Urothelium cell line (cell line): ENCODE results near the gene RAD51B.
"Not testable (repeated sequence)": the region's sequence is repeated elsewhere in the genome, so short reads cannot be mapped to it uniquely, and the experiment has no call there.

Experiments
- DNase-seq: peaks from one replicate; pipeline ENCODE4 v3.0.0; 2011; ENCODE audit warnings: low spot score, mixed read lengths
- FAIRE-seq: peaks from 2 replicates; lab custom pipeline; 2011; peaks lifted over from hg19 to GRCh38; lab: Jason Lieb, UNC

Gene RAD51B

DNA sequence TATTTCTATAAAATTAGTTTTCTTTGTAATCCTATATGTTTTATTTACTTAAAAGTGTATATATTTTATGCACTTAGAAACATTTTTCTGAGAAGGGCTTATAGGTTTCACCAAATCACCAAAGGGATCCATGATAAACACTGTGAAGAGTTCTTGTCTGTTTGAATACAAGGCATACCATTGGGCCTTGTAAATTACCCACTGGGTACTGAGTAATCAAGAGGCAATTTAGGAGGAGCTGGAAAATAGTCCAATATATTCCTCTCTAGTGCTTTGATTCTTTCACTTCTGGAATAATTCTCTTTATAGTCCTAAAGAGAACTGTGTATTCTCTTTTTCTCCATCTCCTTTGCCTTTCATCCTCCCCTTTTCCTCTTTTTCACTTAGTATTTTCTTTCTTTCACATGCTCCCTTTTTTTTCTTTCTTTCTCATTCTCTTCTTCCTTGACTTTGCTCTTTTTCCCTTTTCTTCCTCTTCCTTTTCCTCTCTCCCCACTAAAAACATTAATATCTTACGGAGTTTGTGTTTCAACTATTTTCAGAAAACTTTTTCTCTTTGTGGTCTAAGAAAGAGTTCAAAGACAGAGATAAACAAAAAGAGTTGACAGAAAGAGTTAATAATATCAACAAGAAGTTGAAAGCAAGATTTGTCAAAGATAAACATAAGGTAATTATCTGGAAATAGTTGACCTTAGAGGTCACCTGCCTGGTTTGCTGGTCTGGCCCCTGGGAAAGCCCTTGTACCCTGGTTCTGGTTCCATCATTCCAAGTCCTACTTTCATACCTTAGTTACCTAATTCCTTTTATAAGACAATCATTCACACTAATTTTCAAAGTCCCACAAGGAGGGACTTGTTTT, 435.3 kb downstream of the RAD51B start:
- FAIRE-seq (no peak), DNase-seq (no peak)

GRCh38 chr14:68255693-68256178, 436.2 kb downstream of the RAD51B start:
- DNase-seq = no peak
- peak; percentile 79 for FAIRE-seq

GRCh38 chr14:68257969-68258368, 438.4 kb downstream of the RAD51B start:
- FAIRE-seq = peak; percentile 53
- no peak for DNase-seq

GRCh38 chr14:68258995-68259394, 439.4 kb downstream of the RAD51B start:
- not testable (repeated sequence) for DNase-seq, FAIRE-seq

GRCh38 chr14:68260121-68260520, 440.5 kb downstream of the RAD51B start:
- DNase-seq (no peak), FAIRE-seq (peak; percentile 68)

- DNase-seq (no peak), FAIRE-seq (peak; percentile 69)
Measured at GRCh38 chr14:68261092-68261842, 441.7 kb downstream of the RAD51B start.

DNA sequence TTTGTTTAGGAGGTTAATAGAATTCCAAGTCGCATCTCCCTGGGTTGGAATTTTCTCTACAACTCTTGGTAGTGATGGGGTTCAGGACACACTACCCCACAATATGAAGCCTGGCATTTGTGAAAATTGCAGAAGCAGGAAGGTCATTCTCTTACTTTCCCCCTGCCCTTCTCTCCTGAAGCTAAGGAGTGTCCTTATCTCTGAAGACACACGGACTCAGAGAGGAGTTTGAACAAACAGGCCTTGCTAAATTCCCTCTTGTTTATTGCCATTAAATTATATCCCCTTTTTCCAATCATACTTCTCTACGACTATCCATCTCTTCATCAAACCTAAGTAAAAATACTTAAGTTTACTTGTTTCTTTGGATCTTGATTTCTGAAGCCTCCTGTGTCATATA, 443.0 kb downstream of the RAD51B start:
- DNase-seq (no peak), FAIRE-seq (no peak)

GRCh38 chr14:68263563-68264259, 444.1 kb downstream of the RAD51B start:
- FAIRE-seq = peak; percentile 90
- DNase-seq = no peak

- no peak for FAIRE-seq
- no peak for DNase-seq
Measured at GRCh38 chr14:68264260-68264569, 444.6 kb downstream of the RAD51B start.

DNA sequence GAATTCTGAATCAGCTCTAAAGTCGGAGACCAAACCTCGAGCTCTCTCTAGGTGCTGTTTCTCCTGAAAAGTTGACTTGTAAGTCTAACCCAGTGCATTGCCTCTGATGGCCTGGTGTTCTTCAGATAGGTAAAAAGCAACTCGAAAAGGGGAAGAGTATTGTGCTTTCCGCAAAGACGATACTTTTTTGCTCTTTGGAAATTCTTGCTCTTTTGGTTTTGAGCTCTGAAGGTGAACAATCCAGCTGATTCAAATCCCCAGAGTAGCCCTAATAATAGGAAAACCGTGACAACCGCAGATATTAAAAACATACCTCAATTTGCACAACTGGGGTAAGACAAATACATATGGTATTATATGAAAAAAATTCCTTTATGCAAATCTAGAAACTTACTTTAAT, 447.4 kb downstream of the RAD51B start:
- DNase-seq = no peak
- no peak for FAIRE-seq

GRCh38 chr14:68268197-68268596, 448.6 kb downstream of the RAD51B start:
- FAIRE-seq = peak; percentile 93

GRCh38 chr14:68268719-68269118, 449.1 kb downstream of the RAD51B start:
- FAIRE-seq (peak; percentile 58), DNase-seq (no peak)

More at GRCh38 chr14:68268197-68268596, 448.6 kb downstream of the RAD51B start:
- DNase-seq = no peak

DNA sequence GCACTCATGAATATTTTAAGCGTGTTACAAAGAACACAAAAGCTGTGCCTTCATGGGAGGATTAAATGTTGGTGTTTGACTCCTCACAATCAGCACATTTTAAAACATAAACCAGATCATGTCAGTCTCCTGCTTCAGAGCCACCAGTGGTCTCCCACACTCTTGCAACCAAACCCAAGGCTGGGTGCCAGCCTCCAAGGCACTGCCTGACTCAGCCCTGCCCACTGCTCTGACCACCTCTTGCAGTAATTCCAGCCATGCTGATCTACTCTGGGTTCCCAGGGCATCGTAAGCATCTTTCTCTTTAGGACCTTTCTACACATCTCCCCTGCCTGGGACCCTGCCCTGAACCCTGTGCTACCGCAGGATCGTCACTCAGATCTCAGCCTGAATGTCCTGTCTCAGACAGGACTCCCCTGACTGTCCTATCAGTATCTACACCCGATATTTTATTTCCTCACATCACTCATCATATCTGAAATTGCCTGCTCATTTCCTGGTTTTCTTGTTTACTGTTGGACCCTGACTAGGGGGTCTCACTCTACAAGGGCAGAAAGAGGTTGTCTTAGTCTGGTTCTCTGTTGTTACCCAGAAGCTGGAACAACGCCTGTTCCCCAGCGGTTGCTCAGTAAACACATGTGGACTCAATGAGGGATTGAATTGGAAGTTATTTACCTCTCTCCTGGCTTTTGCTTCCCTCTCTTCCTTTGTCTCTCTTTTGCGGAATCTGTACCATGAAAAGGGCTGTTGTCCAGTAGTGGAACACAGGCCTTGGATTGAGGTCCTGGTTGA, 449.8 kb downstream of the RAD51B start:
- FAIRE-seq (peak; percentile 62), DNase-seq (no peak)

GRCh38 chr14:68270342-68270741, 450.8 kb downstream of the RAD51B start:
- DNase-seq = no peak

GRCh38 chr14:68271913-68272391, 452.4 kb downstream of the RAD51B start:
- DNase-seq = no peak
- FAIRE-seq = no peak

More at GRCh38 chr14:68270342-68270741, 450.8 kb downstream of the RAD51B start:
- no peak for FAIRE-seq

DNA sequence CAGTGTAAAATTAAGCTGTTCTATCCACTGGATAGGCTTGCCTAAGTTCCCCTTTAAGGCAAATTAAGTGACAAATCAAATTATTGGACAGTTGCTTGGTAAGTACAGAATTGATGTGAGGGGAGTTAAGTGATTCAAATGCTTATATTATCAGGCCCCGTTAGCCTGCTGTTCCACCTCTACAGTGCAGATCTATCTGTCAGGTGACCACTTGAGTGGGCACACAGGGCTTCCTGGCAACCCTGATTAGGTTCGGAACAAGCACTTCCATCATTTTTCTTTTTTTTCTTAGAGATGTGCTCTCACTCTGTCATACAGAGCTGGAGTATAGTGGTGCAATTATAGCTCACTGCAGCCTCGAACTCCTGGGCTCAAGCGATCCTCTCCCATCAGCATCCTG, 453.8 kb downstream of the RAD51B start:
- DNase-seq = no peak
- peak; percentile 9 for FAIRE-seq

DNA sequence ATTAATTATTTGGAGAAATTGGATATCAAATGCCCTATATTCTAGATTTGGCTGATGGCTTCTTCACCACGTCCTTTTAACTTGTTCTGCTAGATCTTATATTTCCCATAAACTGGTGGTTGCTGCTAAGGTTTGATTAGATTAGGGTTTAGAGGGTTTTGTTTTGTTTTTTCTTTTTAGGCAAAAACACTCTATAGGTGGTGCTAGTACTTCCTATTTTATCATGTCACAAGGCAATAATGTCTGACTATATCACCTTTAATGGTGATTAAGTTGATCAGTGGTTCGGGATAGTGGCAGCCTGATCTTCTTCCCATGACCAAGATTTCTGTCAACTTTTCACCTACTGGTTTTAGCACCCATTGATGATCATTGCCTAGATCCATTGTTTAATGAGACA, 455.1 kb downstream of the RAD51B start:
- FAIRE-seq (peak; percentile 76), DNase-seq (no peak)

- FAIRE-seq (peak; percentile 55), DNase-seq (peak; percentile 41)
Measured at GRCh38 chr14:68278576-68279436, 459.2 kb downstream of the RAD51B start.

DNA sequence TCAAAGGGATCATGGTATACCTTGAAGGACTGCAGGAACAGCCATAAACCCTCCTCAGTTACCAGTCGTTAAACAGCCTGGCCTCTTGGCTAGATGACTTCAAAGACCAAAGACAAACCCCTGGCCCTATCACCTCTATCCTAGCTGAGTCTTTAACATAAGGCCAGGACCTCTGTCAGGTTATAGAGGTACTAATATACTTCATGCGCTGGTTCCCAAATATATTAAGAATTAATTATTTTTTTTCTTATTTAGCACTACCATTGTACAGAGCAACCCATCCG, 459.8 kb downstream of the RAD51B start:
- no peak for FAIRE-seq

More for the DNA sequence above, 459.8 kb downstream of the RAD51B start:
- no peak for DNase-seq
